WTC11 (cell line): ENCODE results near the gene ZCCHC14. TPM values are rescaled to one million over a fixed set of nuclear protein-coding genes. Genes with fewer than 3 reads are reported as not detected.

Experiments
- ATAC-seq: fragments of 200-7000 bp; cut with Tn5 transposase; 2 replicates; pipeline ENCODE4 v1.10.0; 2021; ENCODE audit warnings: mild to moderate bottlenecking, moderate library complexity
- CTCF ChIA-PET: fragments of 300-600 bp; sonication (Branson Sonifier 250); formaldehyde crosslinking; loops from one replicate; lab custom pipeline; 2021; ENCODE audit warnings: antibody characterized with exemption; lab: Charles Lee
- POLR2A ChIA-PET: fragments of 350-600 bp; sonication (Branson Sonifier 250); formaldehyde crosslinking; loops from one replicate; lab custom pipeline; 2021; ENCODE audit warnings: antibody characterized with exemption; lab: Charles Lee
- DNase-seq: peaks from one replicate; pipeline ENCODE4 v3.0.0; 2021; ENCODE audit warnings: low spot score
- H3K27ac Mint-ChIP-seq: 2 replicates; pipeline ENCODE4 v1.8.0; 2021; ENCODE audit warnings: mixed read lengths
- H3K27me3 Mint-ChIP-seq: 2 replicates; pipeline ENCODE4 v1.8.0; 2021; ENCODE audit warnings: low read depth, mild to moderate bottlenecking, moderate library complexity, mixed read lengths
- H3K36me3 Mint-ChIP-seq: 2 replicates; pipeline ENCODE4 v1.8.0; 2021; ENCODE audit warnings: mixed read lengths
- H3K4me1 Mint-ChIP-seq: 2 replicates; pipeline ENCODE4 v1.8.0; 2022; ENCODE audit warnings: mixed read lengths
- H3K4me3 Mint-ChIP-seq: 2 replicates; pipeline ENCODE4 v1.8.0; 2021; ENCODE audit warnings: mild to moderate bottlenecking, moderate library complexity, mixed read lengths
- H3K9me3 Mint-ChIP-seq: 2 replicates; pipeline ENCODE4 v1.8.0; 2021; ENCODE audit warnings: mixed read lengths
- CREM ChIP-seq: sonication (generic); formaldehyde crosslinking; IDR thresholded peaks from 2 replicates; pipeline ENCODE4 v1.8.1; 2022; ENCODE audit warnings: mild to moderate bottlenecking, missing genetic modification reagents, moderate library complexity
- ETV6 ChIP-seq: sonication (generic); formaldehyde crosslinking; IDR thresholded peaks from 2 replicates; pipeline ENCODE4 v1.8.1; 2022; ENCODE audit warnings: mild to moderate bottlenecking, missing genetic modification reagents
- GTF2I ChIP-seq: fragments of 250-450 bp; sonication (Bioruptor Pico); conservative IDR thresholded peaks from 2 replicates; pipeline ENCODE4 v1.4.0; 2021; ENCODE audit warnings: mild to moderate bottlenecking
- MYBL2 ChIP-seq: sonication (generic); formaldehyde crosslinking; IDR thresholded peaks from 2 replicates; pipeline ENCODE4 v1.8.1; 2023; ENCODE audit warnings: mild to moderate bottlenecking, moderate library complexity, missing genetic modification reagents
- OVOL2 ChIP-seq: fragments of 250-450 bp; sonication (Bioruptor Pico); IDR thresholded peaks from 2 replicates; pipeline ENCODE4 v1.9.0; 2021; ENCODE audit warnings: mild to moderate bottlenecking, borderline replicate concordance
- RELA ChIP-seq: sonication (generic); formaldehyde crosslinking; IDR thresholded peaks from 2 replicates; pipeline ENCODE4 v1.8.1; 2022; ENCODE audit warnings: missing genetic modification reagents, mild to moderate bottlenecking, borderline replicate concordance
- SMAD3 ChIP-seq: sonication (generic); formaldehyde crosslinking; IDR thresholded peaks from 2 replicates; pipeline ENCODE4 v1.8.0; 2022; ENCODE audit warnings: missing genetic modification reagents, mild to moderate bottlenecking, borderline replicate concordance
- SMAD4 ChIP-seq: sonication (generic); formaldehyde crosslinking; IDR thresholded peaks from 2 replicates; pipeline ENCODE4 v1.8.0; 2022; ENCODE audit warnings: mild to moderate bottlenecking, missing genetic modification reagents
- SP1 ChIP-seq: sonication (generic); formaldehyde crosslinking; conservative IDR thresholded peaks from 2 replicates; pipeline ENCODE4 v1.8.1; 2022; ENCODE audit warnings: missing genetic modification reagents
- USF1 ChIP-seq: sonication (generic); formaldehyde crosslinking; IDR thresholded peaks from 2 replicates; pipeline ENCODE4 v1.8.0; 2022; ENCODE audit warnings: mild to moderate bottlenecking, missing genetic modification reagents
- ZNF232 ChIP-seq: sonication (generic); formaldehyde crosslinking; IDR thresholded peaks from 2 replicates; pipeline ENCODE4 v1.8.0; 2022; ENCODE audit warnings: mild to moderate bottlenecking, missing genetic modification reagents
- ZNF671 ChIP-seq: fragments of 250-450 bp; sonication (Bioruptor Pico); IDR thresholded peaks from 2 replicates; pipeline ENCODE4 v1.8.0; 2021; ENCODE audit warnings: mild to moderate bottlenecking
- total RNA-seq: library from RNA; stranded (reverse); gene quantifications from 3 replicates; pipeline ENCODE4 v1.2.3, GENCODE V29; 2021
- TF ChIP-seq, protein P1 (sequence below): sonication (generic); formaldehyde crosslinking; IDR thresholded peaks from 2 replicates; pipeline ENCODE4 v1.8.0; 2022; ENCODE audit warnings: missing genetic modification reagents
- TF ChIP-seq, protein P2 (sequence below): fragments of 250-450 bp; sonication (Bioruptor Pico); IDR thresholded peaks from 2 replicates; pipeline ENCODE4 v1.9.0; 2021; ENCODE audit warnings: moderate library complexity, mild to moderate bottlenecking, inconsistent platforms, borderline replicate concordance
- TF ChIP-seq, protein P3 (sequence below): fragments of 200-600 bp; IDR thresholded peaks from 2 replicates; pipeline ENCODE4 v1.8.0; 2022; ENCODE audit warnings: antibody characterized with exemption
- TF ChIP-seq, protein P4 (sequence below): fragments of 250-450 bp; sonication (Bioruptor Pico); IDR thresholded peaks from 2 replicates; pipeline ENCODE4 v2.1.2; 2022; ENCODE audit warnings: mild to moderate bottlenecking, moderate library complexity
- TF ChIP-seq, protein P5 (sequence below): sonication (generic); formaldehyde crosslinking; IDR thresholded peaks from 2 replicates; pipeline ENCODE4 v1.8.1; 2023; ENCODE audit warnings: mild to moderate bottlenecking, missing genetic modification reagents

The ZCCHC14 gene
- total RNA-seq, 1 experiment from 2014 or later = 33.8 TPM

DNA sequence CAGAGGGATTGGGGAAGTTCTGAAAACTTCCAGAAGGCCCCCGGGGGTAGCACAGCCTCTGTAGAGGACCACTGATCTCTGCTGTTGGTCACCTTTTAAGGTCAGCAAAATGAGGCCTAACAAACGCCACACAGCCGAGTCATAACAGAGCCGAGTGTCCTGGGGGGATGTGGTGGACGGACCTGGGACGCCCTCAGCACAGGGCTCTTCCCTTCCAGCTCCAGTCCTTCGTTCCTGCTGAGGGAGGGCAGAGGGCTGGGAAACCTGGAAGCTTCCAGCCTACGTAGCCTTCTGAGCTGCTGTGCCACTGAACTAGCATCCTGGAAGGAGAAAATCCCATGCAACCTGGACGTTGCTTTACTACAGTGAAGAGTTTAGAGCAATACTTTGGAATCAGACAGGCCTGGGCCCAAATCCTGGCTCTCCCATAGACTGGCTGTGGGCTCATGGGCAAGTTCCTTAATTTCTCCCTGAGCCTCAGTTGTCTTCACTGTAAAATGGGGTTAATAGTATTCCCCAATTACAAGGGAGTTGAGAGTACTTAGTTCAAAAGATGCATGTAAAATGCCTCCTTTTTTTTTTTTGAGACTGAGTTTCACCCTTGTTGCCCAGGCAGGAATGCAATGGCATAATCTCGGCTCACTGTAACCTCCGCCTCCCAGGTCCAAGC lies 34.4 kb upstream of the ZCCHC14 start:
- no peak overlapping the region for H3K27ac Mint-ChIP-seq
- TF ChIP-seq, protein P1, sequence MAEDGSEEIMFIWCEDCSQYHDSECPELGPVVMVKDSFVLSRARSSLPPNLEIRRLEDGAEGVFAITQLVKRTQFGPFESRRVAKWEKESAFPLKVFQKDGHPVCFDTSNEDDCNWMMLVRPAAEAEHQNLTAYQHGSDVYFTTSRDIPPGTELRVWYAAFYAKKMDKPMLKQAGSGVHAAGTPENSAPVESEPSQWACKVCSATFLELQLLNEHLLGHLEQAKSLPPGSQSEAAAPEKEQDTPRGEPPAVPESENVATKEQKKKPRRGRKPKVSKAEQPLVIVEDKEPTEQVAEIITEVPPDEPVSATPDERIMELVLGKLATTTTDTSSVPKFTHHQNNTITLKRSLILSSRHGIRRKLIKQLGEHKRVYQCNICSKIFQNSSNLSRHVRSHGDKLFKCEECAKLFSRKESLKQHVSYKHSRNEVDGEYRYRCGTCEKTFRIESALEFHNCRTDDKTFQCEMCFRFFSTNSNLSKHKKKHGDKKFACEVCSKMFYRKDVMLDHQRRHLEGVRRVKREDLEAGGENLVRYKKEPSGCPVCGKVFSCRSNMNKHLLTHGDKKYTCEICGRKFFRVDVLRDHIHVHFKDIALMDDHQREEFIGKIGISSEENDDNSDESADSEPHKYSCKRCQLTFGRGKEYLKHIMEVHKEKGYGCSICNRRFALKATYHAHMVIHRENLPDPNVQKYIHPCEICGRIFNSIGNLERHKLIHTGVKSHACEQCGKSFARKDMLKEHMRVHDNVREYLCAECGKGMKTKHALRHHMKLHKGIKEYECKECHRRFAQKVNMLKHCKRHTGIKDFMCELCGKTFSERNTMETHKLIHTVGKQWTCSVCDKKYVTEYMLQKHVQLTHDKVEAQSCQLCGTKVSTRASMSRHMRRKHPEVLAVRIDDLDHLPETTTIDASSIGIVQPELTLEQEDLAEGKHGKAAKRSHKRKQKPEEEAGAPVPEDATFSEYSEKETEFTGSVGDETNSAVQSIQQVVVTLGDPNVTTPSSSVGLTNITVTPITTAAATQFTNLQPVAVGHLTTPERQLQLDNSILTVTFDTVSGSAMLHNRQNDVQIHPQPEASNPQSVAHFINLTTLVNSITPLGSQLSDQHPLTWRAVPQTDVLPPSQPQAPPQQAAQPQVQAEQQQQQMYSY (CRISPR knock-in tag) = peak; percentile 77
- TF ChIP-seq, protein P2, sequence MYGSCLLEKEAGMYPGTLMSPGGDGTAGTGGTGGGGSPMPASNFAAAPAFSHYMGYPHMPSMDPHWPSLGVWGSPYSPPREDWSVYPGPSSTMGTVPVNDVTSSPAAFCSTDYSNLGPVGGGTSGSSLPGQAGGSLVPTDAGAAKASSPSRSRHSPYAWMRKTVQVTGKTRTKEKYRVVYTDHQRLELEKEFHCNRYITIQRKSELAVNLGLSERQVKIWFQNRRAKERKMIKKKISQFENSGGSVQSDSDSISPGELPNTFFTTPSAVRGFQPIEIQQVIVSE (CRISPR knock-in tag) = no peak
- CTCF ChIA-PET = no interaction called here

GRCh38 chr16:87526238-87526947 lies 33.6 kb upstream of the ZCCHC14 start:
- POLR2A ChIA-PET = no interaction called here
- H3K9me3 Mint-ChIP-seq = peaks cover 21% of the 10 kb centered on the region
- ATAC-seq = no peak

More for the DNA sequence above, 34.4 kb upstream of the ZCCHC14 start:
- H3K4me3 Mint-ChIP-seq = no peak overlapping the region
- ATAC-seq (no peak), DNase-seq (no peak)
- POLR2A ChIA-PET = no interaction called here
- H3K9me3 Mint-ChIP-seq = peaks cover 23% of the 10 kb centered on the region
- no peaks in the 10 kb centered on the region for H3K4me1 Mint-ChIP-seq
- H3K27me3 Mint-ChIP-seq = peaks cover 7% of the 10 kb centered on the region; the same call in 1 of the 2 replicates
- peaks cover 4% of the 10 kb centered on the region for H3K36me3 Mint-ChIP-seq

More at GRCh38 chr16:87526238-87526947, 33.6 kb upstream of the ZCCHC14 start:
- DNase-seq = no peak
- TF ChIP-seq USF1 (CRISPR knock-in tag) (no peak), ETV6 (CRISPR knock-in tag) (no peak), GTF2I (no peak), ZNF671 (no peak), SP1 (no peak), CREM (CRISPR knock-in tag) (no peak), MYBL2 (CRISPR knock-in tag) (no peak), ZNF232 (no peak), SMAD3 (CRISPR knock-in tag) (no peak), RELA (CRISPR knock-in tag) (no peak), SMAD4 (no peak), OVOL2 (CRISPR knock-in tag) (no peak)
- TF ChIP-seq, protein P2 (CRISPR knock-in tag) = no peak
- TF ChIP-seq, protein P3, sequence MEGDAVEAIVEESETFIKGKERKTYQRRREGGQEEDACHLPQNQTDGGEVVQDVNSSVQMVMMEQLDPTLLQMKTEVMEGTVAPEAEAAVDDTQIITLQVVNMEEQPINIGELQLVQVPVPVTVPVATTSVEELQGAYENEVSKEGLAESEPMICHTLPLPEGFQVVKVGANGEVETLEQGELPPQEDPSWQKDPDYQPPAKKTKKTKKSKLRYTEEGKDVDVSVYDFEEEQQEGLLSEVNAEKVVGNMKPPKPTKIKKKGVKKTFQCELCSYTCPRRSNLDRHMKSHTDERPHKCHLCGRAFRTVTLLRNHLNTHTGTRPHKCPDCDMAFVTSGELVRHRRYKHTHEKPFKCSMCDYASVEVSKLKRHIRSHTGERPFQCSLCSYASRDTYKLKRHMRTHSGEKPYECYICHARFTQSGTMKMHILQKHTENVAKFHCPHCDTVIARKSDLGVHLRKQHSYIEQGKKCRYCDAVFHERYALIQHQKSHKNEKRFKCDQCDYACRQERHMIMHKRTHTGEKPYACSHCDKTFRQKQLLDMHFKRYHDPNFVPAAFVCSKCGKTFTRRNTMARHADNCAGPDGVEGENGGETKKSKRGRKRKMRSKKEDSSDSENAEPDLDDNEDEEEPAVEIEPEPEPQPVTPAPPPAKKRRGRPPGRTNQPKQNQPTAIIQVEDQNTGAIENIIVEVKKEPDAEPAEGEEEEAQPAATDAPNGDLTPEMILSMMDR = no peak
- TF ChIP-seq, protein P4, sequence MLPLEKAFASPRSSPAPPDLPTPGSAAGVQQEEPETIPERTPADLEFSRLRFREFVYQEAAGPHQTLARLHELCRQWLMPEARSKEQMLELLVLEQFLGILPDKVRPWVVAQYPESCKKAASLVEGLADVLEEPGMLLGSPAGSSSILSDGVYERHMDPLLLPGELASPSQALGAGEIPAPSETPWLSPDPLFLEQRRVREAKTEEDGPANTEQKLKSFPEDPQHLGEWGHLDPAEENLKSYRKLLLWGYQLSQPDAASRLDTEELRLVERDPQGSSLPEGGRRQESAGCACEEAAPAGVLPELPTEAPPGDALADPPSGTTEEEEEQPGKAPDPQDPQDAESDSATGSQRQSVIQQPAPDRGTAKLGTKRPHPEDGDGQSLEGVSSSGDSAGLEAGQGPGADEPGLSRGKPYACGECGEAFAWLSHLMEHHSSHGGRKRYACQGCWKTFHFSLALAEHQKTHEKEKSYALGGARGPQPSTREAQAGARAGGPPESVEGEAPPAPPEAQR (CRISPR knock-in tag) = no peak
- TF ChIP-seq, protein P5, sequence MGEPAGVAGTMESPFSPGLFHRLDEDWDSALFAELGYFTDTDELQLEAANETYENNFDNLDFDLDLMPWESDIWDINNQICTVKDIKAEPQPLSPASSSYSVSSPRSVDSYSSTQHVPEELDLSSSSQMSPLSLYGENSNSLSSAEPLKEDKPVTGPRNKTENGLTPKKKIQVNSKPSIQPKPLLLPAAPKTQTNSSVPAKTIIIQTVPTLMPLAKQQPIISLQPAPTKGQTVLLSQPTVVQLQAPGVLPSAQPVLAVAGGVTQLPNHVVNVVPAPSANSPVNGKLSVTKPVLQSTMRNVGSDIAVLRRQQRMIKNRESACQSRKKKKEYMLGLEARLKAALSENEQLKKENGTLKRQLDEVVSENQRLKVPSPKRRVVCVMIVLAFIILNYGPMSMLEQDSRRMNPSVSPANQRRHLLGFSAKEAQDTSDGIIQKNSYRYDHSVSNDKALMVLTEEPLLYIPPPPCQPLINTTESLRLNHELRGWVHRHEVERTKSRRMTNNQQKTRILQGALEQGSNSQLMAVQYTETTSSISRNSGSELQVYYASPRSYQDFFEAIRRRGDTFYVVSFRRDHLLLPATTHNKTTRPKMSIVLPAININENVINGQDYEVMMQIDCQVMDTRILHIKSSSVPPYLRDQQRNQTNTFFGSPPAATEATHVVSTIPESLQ (CRISPR knock-in tag) = no peak
- H3K27me3 Mint-ChIP-seq = no peaks in the 10 kb centered on the region
- H3K27ac Mint-ChIP-seq = no peak overlapping the region
- H3K4me3 Mint-ChIP-seq = no peak overlapping the region
- peaks cover 6% of the 10 kb centered on the region for H3K36me3 Mint-ChIP-seq
- CTCF ChIA-PET = no interaction called here
- no peaks in the 10 kb centered on the region for H3K4me1 Mint-ChIP-seq
